ENCODE data around the gene ZNF93. TPM values are rescaled to one million over a fixed set of nuclear protein-coding genes. Genes with fewer than 3 reads are reported as not detected.

Gene ZNF93
- total and polyA plus RNA-seq, 2 of the 13 experiments (the other 11 are each of a cell fraction or from before 2014, with no cell fraction given) = 0.49 to 0.66 TPM

DNA sequence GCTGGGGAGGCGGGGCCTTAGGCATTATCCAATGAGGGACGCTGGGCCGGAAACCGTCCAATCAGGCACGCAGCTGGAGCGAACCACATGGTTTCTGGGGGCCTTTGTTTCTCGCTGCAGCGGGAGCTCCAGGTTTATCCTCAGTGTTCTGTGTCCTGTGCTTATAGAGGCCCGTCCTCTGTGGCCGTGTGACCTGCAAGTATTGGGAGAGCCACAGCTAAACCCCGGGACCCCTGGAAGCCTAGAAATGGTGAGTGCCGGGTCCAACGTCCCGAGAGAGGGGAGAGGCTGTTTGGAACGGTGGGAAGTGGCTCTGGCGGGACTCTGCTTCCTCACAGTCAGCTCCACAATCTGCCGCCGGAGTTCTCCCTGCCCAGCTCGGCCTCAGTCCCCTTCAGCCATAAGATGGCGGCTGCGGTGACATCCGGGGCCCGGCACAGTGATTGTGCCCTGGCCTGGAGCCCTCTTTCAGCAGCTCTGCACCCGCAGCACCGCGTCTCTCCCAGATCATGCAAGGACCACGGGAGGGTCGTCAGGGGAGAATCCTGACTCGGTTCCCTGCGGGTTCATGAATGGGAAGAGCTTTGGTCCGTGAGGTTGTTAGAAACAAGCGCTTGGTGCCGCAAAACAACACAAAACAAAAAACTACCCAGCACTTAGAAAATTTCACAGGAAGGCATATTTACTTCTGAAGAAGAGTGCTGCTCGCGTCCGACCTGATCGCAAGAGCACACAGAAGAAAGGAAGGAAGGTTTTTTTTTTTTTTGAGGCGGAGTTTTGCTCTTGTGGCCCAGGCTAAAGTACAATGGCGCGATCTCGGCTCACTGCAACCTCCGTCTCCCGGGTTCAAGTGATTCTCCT is 34.8 kb upstream of the ZNF93 start, which contains the start of gene ZNF253 (continued):
- TF ChIP-seq SIX1 (CRISPR knock-in tag; IDR thresholded peaks at IDR 0.05; ENCODE audit: borderline replicate concordance) = no peak
- no peak; the same call in 1 of the 2 replicates for TF ChIP-seq ZNF558 (CRISPR knock-in tag; IDR thresholded peaks at IDR 0.05; ENCODE audit: borderline replicate concordance)
- TF ChIP-seq, protein P1, sequence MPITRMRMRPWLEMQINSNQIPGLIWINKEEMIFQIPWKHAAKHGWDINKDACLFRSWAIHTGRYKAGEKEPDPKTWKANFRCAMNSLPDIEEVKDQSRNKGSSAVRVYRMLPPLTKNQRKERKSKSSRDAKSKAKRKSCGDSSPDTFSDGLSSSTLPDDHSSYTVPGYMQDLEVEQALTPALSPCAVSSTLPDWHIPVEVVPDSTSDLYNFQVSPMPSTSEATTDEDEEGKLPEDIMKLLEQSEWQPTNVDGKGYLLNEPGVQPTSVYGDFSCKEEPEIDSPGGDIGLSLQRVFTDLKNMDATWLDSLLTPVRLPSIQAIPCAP (CRISPR knock-in tag; IDR thresholded peaks at IDR 0.05; ENCODE audit: low read depth) = 0 out of 2 replicates have a peak, but pooled peaks have one; percentile 57
- no peak for TF ChIP-seq EED (CRISPR knock-in tag; IDR thresholded peaks at IDR 0.05)
- no peak for TF ChIP-seq BCL6 (CRISPR knock-in tag; IDR thresholded peaks at IDR 0.05)
- TF ChIP-seq TCF7 (IDR thresholded peaks at IDR 0.05; ENCODE audit: low read depth) = no peak
- TF ChIP-seq JUNB (CRISPR knock-in tag; IDR thresholded peaks at IDR 0.05; ENCODE audit: borderline replicate concordance) = 0 out of 2 replicates have a peak, but pooled peaks have one; percentile 26
- TF ChIP-seq, protein P2, sequence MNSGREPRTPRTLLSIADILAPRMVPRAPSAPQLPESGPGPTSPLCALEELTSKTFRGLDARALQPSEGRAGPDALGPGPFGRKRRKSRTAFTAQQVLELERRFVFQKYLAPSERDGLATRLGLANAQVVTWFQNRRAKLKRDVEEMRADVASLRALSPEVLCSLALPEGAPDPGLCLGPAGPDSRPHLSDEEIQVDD (CRISPR knock-in tag; IDR thresholded peaks at IDR 0.05; ENCODE audit: borderline replicate concordance) = no peak
- 0 out of 2 replicates have a peak, but pooled peaks have one; percentile 25 for TF ChIP-seq ZNF24 (IDR thresholded peaks at IDR 0.05)
- no peak for TF ChIP-seq SETDB1 (CRISPR knock-in tag; IDR thresholded peaks at IDR 0.05; ENCODE audit: borderline replicate concordance)
- no peak for TF ChIP-seq ZKSCAN5 (CRISPR knock-in tag; IDR thresholded peaks at IDR 0.05)
- no peak for TF ChIP-seq ZEB1 (IDR thresholded peaks at IDR 0.05; ENCODE audit: insufficient replicate concordance, low read depth)
- no peak for TF ChIP-seq TGIF2 (CRISPR knock-in tag; IDR thresholded peaks at IDR 0.05)
- TF ChIP-seq, protein P3, sequence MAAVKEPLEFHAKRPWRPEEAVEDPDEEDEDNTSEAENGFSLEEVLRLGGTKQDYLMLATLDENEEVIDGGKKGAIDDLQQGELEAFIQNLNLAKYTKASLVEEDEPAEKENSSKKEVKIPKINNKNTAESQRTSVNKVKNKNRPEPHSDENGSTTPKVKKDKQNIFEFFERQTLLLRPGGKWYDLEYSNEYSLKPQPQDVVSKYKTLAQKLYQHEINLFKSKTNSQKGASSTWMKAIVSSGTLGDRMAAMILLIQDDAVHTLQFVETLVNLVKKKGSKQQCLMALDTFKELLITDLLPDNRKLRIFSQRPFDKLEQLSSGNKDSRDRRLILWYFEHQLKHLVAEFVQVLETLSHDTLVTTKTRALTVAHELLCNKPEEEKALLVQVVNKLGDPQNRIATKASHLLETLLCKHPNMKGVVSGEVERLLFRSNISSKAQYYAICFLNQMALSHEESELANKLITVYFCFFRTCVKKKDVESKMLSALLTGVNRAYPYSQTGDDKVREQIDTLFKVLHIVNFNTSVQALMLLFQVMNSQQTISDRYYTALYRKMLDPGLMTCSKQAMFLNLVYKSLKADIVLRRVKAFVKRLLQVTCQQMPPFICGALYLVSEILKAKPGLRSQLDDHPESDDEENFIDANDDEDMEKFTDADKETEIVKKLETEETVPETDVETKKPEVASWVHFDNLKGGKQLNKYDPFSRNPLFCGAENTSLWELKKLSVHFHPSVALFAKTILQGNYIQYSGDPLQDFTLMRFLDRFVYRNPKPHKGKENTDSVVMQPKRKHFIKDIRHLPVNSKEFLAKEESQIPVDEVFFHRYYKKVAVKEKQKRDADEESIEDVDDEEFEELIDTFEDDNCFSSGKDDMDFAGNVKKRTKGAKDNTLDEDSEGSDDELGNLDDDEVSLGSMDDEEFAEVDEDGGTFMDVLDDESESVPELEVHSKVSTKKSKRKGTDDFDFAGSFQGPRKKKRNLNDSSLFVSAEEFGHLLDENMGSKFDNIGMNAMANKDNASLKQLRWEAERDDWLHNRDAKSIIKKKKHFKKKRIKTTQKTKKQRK (IDR thresholded peaks at IDR 0.05; ENCODE audit: low read length) = no peak
- peak; percentile 30; the same call in 1 of the 2 replicates for TF ChIP-seq NR2C2 (CRISPR knock-in tag; IDR thresholded peaks at IDR 0.05; ENCODE audit: borderline replicate concordance)
- no peak for TF ChIP-seq CENPX (CRISPR knock-in tag; IDR thresholded peaks at IDR 0.05)
- TF ChIP-seq ZNF564 (CRISPR knock-in tag; IDR thresholded peaks at IDR 0.05) = no peak
- TF ChIP-seq, protein P4, sequence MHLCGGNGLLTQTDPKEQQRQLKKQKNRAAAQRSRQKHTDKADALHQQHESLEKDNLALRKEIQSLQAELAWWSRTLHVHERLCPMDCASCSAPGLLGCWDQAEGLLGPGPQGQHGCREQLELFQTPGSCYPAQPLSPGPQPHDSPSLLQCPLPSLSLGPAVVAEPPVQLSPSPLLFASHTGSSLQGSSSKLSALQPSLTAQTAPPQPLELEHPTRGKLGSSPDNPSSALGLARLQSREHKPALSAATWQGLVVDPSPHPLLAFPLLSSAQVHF (CRISPR knock-in tag; IDR thresholded peaks at IDR 0.05) = no peak

All from HepG2 (cell line).